PFSK-1 (cell line): ENCODE measurements around the gene WDR45B.
A peak's percentile ranks its signal among the peaks of the same experiment; 100 is the strongest.

ENCODE experiments used
- FOXP2 ChIP-seq: optimal IDR thresholded peaks from 2 replicates; pipeline ENCODE3; 2011; ENCODE audit warnings: borderline replicate concordance, control low read depth, inconsistent platforms; ENCODE audit not compliant: insufficient read depth; ENCODE audit errors: extremely low read length, extremely low read depth
- POLR2AphosphoS5 ChIP-seq: IDR thresholded peaks from 2 replicates; pipeline ENCODE4 v1.6.1; 2012; ENCODE audit warnings: low read depth, mild to moderate bottlenecking, control low read depth, low read length, moderate library complexity
- REST ChIP-seq, 2 experiments: IDR thresholded peaks; 2 replicates each; pipeline versions ENCODE4 v1.6.1 to v1.8.0; 2011 to 2012; ENCODE audit warnings: low read depth in 2 of 2, low read length in 2 of 2, control low read depth in 1 of 2, inconsistent platforms in 1 of 2, mild to moderate bottlenecking in 1 of 2, moderate library complexity in 1 of 2; ENCODE audit not compliant: insufficient read depth in 1 of 2
- SIN3A ChIP-seq: IDR thresholded peaks from 2 replicates; pipeline ENCODE4 v1.6.1; 2012; ENCODE audit warnings: mild to moderate bottlenecking, low read length, moderate library complexity, borderline replicate concordance; ENCODE audit not compliant: insufficient read depth
- TAF1 ChIP-seq: IDR thresholded peaks from 2 replicates; pipeline ENCODE4 v1.6.1; 2012; ENCODE audit warnings: low read length, control low read depth, borderline replicate concordance; ENCODE audit not compliant: insufficient read depth

The WDR45B gene

GRCh38 chr17:82616021-82616711 lies 32.1 kb downstream of the WDR45B start:
- TF ChIP-seq TAF1, result no peak
- no peak for TF ChIP-seq POLR2AphosphoS5
- no peak for TF ChIP-seq FOXP2

- TF ChIP-seq REST (IDR thresholded peaks at IDR 0.05; ENCODE audit: insufficient read depth in 1 of 2, low read depth in 2 of 2, low read length in 2 of 2) (no peak), POLR2AphosphoS5 (no peak), TAF1 (no peak), FOXP2 (no peak), SIN3A (no peak)
Measured at GRCh38 chr17:82615084-82616020, 32.9 kb downstream of the WDR45B start.

- no peak for TF ChIP-seq SIN3A
- TF ChIP-seq TAF1, result no peak
- TF ChIP-seq POLR2AphosphoS5, result no peak
- TF ChIP-seq REST (IDR thresholded peaks at IDR 0.05; ENCODE audit: insufficient read depth in 1 of 2, low read depth in 2 of 2, low read length in 2 of 2), result no peak
- no peak for TF ChIP-seq FOXP2
Measured at GRCh38 chr17:82614095-82614631, 34.1 kb downstream of the WDR45B start.

GRCh38 chr17:82613283-82614094 lies 34.8 kb downstream of the WDR45B start:
- peak; percentile 32; the same call in 1 of the 2 replicates for TF ChIP-seq POLR2AphosphoS5
- TF ChIP-seq SIN3A, result no peak
- TF ChIP-seq TAF1, result no peak

- TF ChIP-seq REST (IDR thresholded peaks at IDR 0.05; ENCODE audit: insufficient read depth in 1 of 2, low read depth in 2 of 2, low read length in 2 of 2) (no peak), POLR2AphosphoS5 (0 out of 2 replicates have a peak, but pooled peaks have one; percentile 37)
Measured at GRCh38 chr17:82611140-82612058, 36.8 kb downstream of the WDR45B start.
